ENCODE results near the gene DLG2.

The DLG2 gene

GRCh38 chr11:84240847-84241246 is 1386.3 kb downstream of the DLG2 start:
- no peak for DNase-seq (ENCODE audit: low read depth in 2 of 3, low spot score in 1 of 3)

- no peak for DNase-seq (ENCODE audit: low read depth in 2 of 3, low spot score in 1 of 3)
Measured at GRCh38 chr11:84236436-84236835, 1390.7 kb downstream of the DLG2 start.

GRCh38 chr11:84234462-84235202 is 1392.5 kb downstream of the DLG2 start:
- no peak for DNase-seq (ENCODE audit: low read depth in 2 of 3, low spot score in 1 of 3)

- DNase-seq (ENCODE audit: low read depth in 2 of 3, low spot score in 1 of 3), result no peak
Measured at GRCh38 chr11:84234011-84234410, 1393.1 kb downstream of the DLG2 start.

- DNase-seq (ENCODE audit: low read depth in 2 of 3, low spot score in 1 of 3), result no peak
Measured at GRCh38 chr11:84232511-84232910, 1394.6 kb downstream of the DLG2 start.

GRCh38 chr11:84230402-84230801 is 1396.7 kb downstream of the DLG2 start:
- DNase-seq (ENCODE audit: low read depth in 2 of 3, low spot score in 1 of 3), result no peak

GRCh38 chr11:84227970-84228665 is 1399.0 kb downstream of the DLG2 start:
- DNase-seq (ENCODE audit: low read depth in 2 of 3, low spot score in 1 of 3), result no peak

- no peak for DNase-seq (ENCODE audit: low read depth in 2 of 3, low spot score in 1 of 3)
Measured at GRCh38 chr11:84224042-84224441, 1403.1 kb downstream of the DLG2 start.

- DNase-seq (ENCODE audit: low read depth in 2 of 3, low spot score in 1 of 3), result no peak
Measured at GRCh38 chr11:84218318-84218717, 1408.8 kb downstream of the DLG2 start.

GRCh38 chr11:84215672-84216071 is 1411.5 kb downstream of the DLG2 start:
- DNase-seq (ENCODE audit: low read depth in 2 of 3, low spot score in 1 of 3), result no peak

- DNase-seq (ENCODE audit: low read depth in 2 of 3, low spot score in 1 of 3), result no peak
Measured at GRCh38 chr11:84214557-84214956, 1412.6 kb downstream of the DLG2 start.

GRCh38 chr11:84212468-84213390 is 1414.4 kb downstream of the DLG2 start:
- no peak for DNase-seq (ENCODE audit: low read depth in 2 of 3, low spot score in 1 of 3)

GRCh38 chr11:84211896-84212295 is 1415.2 kb downstream of the DLG2 start:
- no peak for DNase-seq (ENCODE audit: low read depth in 2 of 3, low spot score in 1 of 3)

- no peak for DNase-seq (ENCODE audit: low read depth in 2 of 3, low spot score in 1 of 3)
Measured at GRCh38 chr11:84194696-84195095, 1432.4 kb downstream of the DLG2 start.

- DNase-seq (ENCODE audit: low read depth in 2 of 3, low spot score in 1 of 3), result no peak
Measured at GRCh38 chr11:84193706-84194105, 1433.4 kb downstream of the DLG2 start.

GRCh38 chr11:84188521-84188920 is 1438.6 kb downstream of the DLG2 start:
- no peak for DNase-seq (ENCODE audit: low read depth in 2 of 3, low spot score in 1 of 3)

- DNase-seq (ENCODE audit: low read depth in 2 of 3, low spot score in 1 of 3), result no peak
Measured at GRCh38 chr11:84173078-84173477, 1454.1 kb downstream of the DLG2 start.

GRCh38 chr11:84165139-84165538 is 1462.0 kb downstream of the DLG2 start:
- no peak for DNase-seq (ENCODE audit: low read depth in 2 of 3, low spot score in 1 of 3)

GRCh38 chr11:84164728-84165127 is 1462.4 kb downstream of the DLG2 start:
- DNase-seq (ENCODE audit: low read depth in 2 of 3, low spot score in 1 of 3), result no peak

GRCh38 chr11:84163116-84163515 is 1464.0 kb downstream of the DLG2 start:
- no peak for DNase-seq (ENCODE audit: low read depth in 2 of 3, low spot score in 1 of 3)

GRCh38 chr11:84157639-84158038 is 1469.5 kb downstream of the DLG2 start:
- DNase-seq (ENCODE audit: low read depth in 2 of 3, low spot score in 1 of 3), result no peak

GRCh38 chr11:84146826-84147225 is 1480.3 kb downstream of the DLG2 start:
- no peak for DNase-seq (ENCODE audit: low read depth in 2 of 3, low spot score in 1 of 3)

Measured in stimulated activated CD4-positive, alpha-beta T cell treated with anti-CD3 and anti-CD28 coated beads, Interleukin-12 subunit alpha, Interleukin-12 subunit beta, amount 100 ng/mL, for 48 hours (primary cell).